IMR-90 (cell line): ENCODE measurements around the gene SELENOO.

ENCODE experiments used
- CEBPB ChIP-seq: IDR thresholded peaks from 2 replicates; pipeline ENCODE4 v1.6.1; 2012; ENCODE audit warnings: low read depth, low read length, improper control_type of control experiment
- CHD1 ChIP-seq: IDR thresholded peaks from 2 replicates; pipeline ENCODE4 v1.6.1; 2012; ENCODE audit warnings: low read depth, low read length, improper control_type of control experiment
- MXI1 ChIP-seq: IDR thresholded peaks from 2 replicates; pipeline ENCODE4 v1.6.1; 2012; ENCODE audit warnings: low read depth, mild to moderate bottlenecking, low read length, moderate library complexity, borderline replicate concordance
- POLR2A ChIP-seq: IDR thresholded peaks from 2 replicates; pipeline ENCODE4 v1.6.1; 2012; ENCODE audit warnings: mild to moderate bottlenecking, low read depth, low read length
- RAD21 ChIP-seq: IDR thresholded peaks from 2 replicates; pipeline ENCODE4 v1.6.1; 2012; ENCODE audit warnings: low read length, improper control_type of control experiment
- RCOR1 ChIP-seq: IDR thresholded peaks from 2 replicates; pipeline ENCODE4 v1.6.1; 2012; ENCODE audit warnings: mild to moderate bottlenecking, low read length, improper control_type of control experiment; ENCODE audit not compliant: insufficient replicate concordance
- RFX5 ChIP-seq: IDR thresholded peaks from 2 replicates; pipeline ENCODE4 v1.8.0; 2012; ENCODE audit warnings: low read depth, mild to moderate bottlenecking, low read length, moderate library complexity
- SMC3 ChIP-seq: fragments of 150-350 bp; IDR thresholded peaks from 2 replicates; pipeline ENCODE4 v1.6.1; 2016; ENCODE audit warnings: low read depth, mild to moderate bottlenecking, antibody characterized with exemption, low read length, moderate library complexity
- TF ChIP-seq, protein P1 (sequence below): fragments of 150-350 bp; IDR thresholded peaks from 2 replicates; pipeline ENCODE4 v1.6.1; 2017; ENCODE audit warnings: mild to moderate bottlenecking, antibody characterized with exemption, low read length, low read depth
- TF ChIP-seq, protein P2 (sequence below): conservative IDR thresholded peaks from 2 replicates; pipeline ENCODE4 v1.5.1; 2012; ENCODE audit warnings: mild to moderate bottlenecking, low read depth, low read length, improper control_type of control experiment

GRCh38 chr22:50160947-50161346 lies 39.9 kb upstream of the SELENOO start:
- TF ChIP-seq, protein P1, sequence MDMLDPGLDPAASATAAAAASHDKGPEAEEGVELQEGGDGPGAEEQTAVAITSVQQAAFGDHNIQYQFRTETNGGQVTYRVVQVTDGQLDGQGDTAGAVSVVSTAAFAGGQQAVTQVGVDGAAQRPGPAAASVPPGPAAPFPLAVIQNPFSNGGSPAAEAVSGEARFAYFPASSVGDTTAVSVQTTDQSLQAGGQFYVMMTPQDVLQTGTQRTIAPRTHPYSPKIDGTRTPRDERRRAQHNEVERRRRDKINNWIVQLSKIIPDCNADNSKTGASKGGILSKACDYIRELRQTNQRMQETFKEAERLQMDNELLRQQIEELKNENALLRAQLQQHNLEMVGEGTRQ = no peak
- TF ChIP-seq, protein P2, sequence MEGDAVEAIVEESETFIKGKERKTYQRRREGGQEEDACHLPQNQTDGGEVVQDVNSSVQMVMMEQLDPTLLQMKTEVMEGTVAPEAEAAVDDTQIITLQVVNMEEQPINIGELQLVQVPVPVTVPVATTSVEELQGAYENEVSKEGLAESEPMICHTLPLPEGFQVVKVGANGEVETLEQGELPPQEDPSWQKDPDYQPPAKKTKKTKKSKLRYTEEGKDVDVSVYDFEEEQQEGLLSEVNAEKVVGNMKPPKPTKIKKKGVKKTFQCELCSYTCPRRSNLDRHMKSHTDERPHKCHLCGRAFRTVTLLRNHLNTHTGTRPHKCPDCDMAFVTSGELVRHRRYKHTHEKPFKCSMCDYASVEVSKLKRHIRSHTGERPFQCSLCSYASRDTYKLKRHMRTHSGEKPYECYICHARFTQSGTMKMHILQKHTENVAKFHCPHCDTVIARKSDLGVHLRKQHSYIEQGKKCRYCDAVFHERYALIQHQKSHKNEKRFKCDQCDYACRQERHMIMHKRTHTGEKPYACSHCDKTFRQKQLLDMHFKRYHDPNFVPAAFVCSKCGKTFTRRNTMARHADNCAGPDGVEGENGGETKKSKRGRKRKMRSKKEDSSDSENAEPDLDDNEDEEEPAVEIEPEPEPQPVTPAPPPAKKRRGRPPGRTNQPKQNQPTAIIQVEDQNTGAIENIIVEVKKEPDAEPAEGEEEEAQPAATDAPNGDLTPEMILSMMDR = no peak
- TF ChIP-seq CEBPB (no peak), MXI1 (no peak), RAD21 (no peak), POLR2A (no peak), RFX5 (no peak), SMC3 (no peak), CHD1 (no peak), RCOR1 (no peak)
